ENCODE results near the gene NANOGP8.

NANOGP8 gene

DNA sequence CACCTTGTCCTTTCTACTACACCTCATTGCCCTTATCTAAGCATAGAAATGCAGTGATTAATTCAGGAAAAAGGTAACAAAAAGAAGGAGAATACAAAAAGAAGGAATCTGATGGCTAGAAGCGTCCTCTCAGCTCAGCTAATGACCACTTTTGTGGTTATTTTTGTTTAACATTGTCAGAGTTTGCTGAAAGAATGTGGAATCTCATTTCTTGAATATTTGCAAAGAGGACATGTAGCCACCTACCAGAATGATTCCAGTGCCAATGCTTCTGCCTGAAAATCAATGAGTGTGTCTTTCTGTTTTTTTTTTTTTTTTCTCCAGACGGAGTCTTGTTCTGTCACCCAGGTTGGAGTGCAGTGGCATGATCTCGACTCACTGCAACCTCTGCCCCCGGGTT lies 24.5 kb downstream of the NANOGP8 start:
- Histone ChIP-seq H3K27ac (no peak overlapping the region), H3K36me3 (no peaks in the 10 kb centered on the region), H3K4me3 (ENCODE audit: low read depth, low read length) (no peak overlapping the region), H3K27me3 (ENCODE audit: insufficient read depth, low read depth, severe bottlenecking) (no peaks in the 10 kb centered on the region), H3K9me3 (ENCODE audit: severe bottlenecking) (no peaks in the 10 kb centered on the region)
- TF ChIP-seq, protein P1, sequence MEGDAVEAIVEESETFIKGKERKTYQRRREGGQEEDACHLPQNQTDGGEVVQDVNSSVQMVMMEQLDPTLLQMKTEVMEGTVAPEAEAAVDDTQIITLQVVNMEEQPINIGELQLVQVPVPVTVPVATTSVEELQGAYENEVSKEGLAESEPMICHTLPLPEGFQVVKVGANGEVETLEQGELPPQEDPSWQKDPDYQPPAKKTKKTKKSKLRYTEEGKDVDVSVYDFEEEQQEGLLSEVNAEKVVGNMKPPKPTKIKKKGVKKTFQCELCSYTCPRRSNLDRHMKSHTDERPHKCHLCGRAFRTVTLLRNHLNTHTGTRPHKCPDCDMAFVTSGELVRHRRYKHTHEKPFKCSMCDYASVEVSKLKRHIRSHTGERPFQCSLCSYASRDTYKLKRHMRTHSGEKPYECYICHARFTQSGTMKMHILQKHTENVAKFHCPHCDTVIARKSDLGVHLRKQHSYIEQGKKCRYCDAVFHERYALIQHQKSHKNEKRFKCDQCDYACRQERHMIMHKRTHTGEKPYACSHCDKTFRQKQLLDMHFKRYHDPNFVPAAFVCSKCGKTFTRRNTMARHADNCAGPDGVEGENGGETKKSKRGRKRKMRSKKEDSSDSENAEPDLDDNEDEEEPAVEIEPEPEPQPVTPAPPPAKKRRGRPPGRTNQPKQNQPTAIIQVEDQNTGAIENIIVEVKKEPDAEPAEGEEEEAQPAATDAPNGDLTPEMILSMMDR (IDR thresholded peaks at IDR 0.05; ENCODE audit: low read depth, low read length), result no peak
- no peak for DNase-seq

DNA sequence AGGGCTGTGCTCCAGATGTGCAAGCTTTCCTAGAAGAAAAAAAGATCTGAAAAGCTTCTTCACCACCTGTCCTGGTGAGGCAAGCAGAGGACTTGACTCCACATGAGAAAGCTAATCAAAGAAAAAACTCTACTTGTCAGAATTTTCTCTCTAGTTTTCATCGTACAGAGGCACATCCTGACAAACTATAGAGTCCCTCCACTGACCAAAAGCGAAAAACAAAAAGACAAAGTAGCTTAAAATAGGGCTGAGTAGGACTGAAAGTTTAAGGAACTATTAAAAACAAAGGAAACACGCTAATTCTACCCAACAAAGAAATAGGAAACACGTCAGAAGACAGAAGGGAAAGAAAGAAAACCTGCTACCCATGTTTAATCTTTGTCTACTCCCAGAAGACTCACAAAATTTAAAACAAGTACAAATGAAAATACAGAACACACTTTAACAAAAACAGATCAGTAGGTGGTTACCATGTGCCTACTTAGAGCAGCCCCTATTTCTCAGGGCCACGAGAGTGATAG lies 26.5 kb downstream of the NANOGP8 start:
- Histone ChIP-seq H3K36me3 (no peaks in the 10 kb centered on the region), H3K9me3 (ENCODE audit: severe bottlenecking) (no peaks in the 10 kb centered on the region), H3K27me3 (ENCODE audit: insufficient read depth, low read depth, severe bottlenecking) (no peaks in the 10 kb centered on the region), H3K27ac (no peak overlapping the region), H3K4me3 (ENCODE audit: low read depth, low read length) (no peak overlapping the region)
- TF ChIP-seq, protein P1 (IDR thresholded peaks at IDR 0.05; ENCODE audit: low read depth, low read length), result no peak
- no peak for DNase-seq

DNA sequence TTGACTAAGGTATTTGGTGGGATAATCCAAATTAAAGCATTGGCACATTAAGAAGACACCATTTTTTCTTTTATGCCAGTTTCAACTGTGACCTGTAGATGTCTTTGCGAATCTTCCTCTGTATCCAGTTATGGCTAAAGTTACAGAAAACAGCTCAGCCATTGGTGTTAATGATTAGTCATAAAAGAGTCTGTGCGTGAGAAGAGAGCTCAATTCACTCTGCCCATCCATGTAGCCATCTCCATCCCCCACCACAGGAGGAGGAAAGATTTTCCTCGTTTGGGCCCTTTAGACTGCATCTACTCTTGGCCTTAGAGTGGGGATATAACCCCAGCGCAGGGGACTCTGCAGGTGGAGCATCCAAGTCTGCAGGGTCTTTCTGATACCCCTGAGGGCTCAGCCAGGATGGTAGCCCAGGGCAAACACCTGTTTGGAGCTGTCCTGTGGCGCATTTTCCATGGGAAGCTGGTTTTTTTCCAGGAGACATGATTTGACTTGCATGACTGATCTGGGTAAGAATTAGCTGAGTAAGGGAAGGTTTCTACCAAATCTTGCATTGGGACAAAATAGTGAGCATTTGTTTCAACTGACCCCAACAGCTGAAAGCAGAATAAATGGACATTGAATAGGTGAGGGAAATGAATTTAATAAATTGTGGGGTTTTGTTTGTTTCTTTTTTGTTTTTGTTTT lies 29.5 kb downstream of the NANOGP8 start:
- H3K9me3 ChIP-seq (ENCODE audit: severe bottlenecking), result no peaks in the 10 kb centered on the region
- DNase-seq, result no peak
- no peak overlapping the region for H3K27ac ChIP-seq
- TF ChIP-seq, protein P1 (IDR thresholded peaks at IDR 0.05; ENCODE audit: low read depth, low read length), result no peak
- no peaks in the 10 kb centered on the region for H3K27me3 ChIP-seq (ENCODE audit: insufficient read depth, low read depth, severe bottlenecking)
- no peaks in the 10 kb centered on the region for H3K36me3 ChIP-seq
- no peak overlapping the region for H3K4me3 ChIP-seq (ENCODE audit: low read depth, low read length)

DNA sequence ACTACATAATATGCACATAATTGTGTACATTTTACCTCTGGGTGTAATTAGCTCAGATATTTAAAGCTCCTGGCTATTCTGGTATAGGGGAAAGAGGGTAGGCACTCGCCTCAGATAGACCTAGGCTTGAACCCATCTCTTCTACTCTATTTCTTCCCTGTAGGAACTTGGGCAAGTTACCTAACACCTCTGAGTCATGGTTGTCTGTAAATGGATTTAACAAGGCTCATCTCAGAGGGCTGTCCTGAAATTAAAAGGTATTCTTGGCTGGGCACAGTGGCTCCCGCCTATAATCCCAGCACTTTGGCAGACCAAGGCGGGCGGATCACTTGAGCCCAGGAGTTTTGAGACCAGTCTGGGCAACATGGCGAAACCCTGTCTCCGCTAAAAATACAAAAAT lies 30.7 kb downstream of the NANOGP8 start:
- no peak for DNase-seq
- Histone ChIP-seq H3K4me3 (ENCODE audit: low read depth, low read length) (no peak overlapping the region), H3K27ac (no peak overlapping the region), H3K9me3 (ENCODE audit: severe bottlenecking) (no peaks in the 10 kb centered on the region), H3K27me3 (ENCODE audit: insufficient read depth, low read depth, severe bottlenecking) (no peaks in the 10 kb centered on the region), H3K36me3 (no peaks in the 10 kb centered on the region)
- TF ChIP-seq, protein P1 (IDR thresholded peaks at IDR 0.05; ENCODE audit: low read depth, low read length), result no peak

DNA sequence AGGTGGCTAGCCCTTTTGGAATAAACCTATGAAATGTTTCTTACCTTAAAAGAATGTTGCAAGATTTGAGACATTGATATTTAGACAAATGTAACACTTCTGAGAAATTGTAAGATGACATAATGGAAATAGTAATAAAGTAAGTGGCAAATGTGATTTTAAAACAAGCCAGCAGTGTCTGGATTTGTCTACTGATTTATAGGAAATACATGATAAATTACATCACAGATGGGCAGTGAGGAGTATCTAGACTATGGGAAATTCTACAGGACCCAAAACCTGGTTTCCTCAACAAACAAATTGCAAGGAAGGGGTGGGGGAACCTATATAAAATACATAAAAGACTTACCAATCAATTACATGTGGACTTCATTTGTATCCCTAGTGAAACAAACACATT lies 37.1 kb downstream of the NANOGP8 start:
- Histone ChIP-seq H3K27me3 (ENCODE audit: insufficient read depth, low read depth, severe bottlenecking) (no peaks in the 10 kb centered on the region), H3K36me3 (no peaks in the 10 kb centered on the region), H3K9me3 (ENCODE audit: severe bottlenecking) (no peaks in the 10 kb centered on the region), H3K27ac (no peak overlapping the region), H3K4me3 (ENCODE audit: low read depth, low read length) (no peak overlapping the region)
- TF ChIP-seq, protein P1 (IDR thresholded peaks at IDR 0.05; ENCODE audit: low read depth, low read length), result no peak
- no peak for DNase-seq

DNA sequence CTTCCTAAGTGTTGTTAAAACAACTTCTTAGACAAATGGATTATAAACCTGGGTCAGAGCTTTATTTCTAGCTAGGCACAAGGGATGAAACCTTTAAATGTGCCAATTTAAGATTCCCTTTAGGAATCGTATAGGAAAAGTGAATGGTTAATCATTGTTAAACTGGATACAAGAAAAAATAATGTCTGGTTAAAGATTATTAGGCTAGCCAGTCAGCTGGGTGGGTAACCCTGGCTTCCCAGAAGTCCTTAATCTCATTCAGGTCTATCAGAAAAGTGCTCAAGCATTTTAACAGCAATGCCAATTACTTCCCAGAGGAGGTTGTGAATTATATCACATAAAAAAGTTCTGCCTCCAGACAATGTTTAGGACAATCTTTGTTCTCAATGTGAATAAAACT lies 37.6 kb downstream of the NANOGP8 start:
- H3K9me3 ChIP-seq (ENCODE audit: severe bottlenecking), result no peaks in the 10 kb centered on the region
- no peaks in the 10 kb centered on the region for H3K27me3 ChIP-seq (ENCODE audit: insufficient read depth, low read depth, severe bottlenecking)
- H3K27ac ChIP-seq, result no peak overlapping the region
- H3K4me3 ChIP-seq (ENCODE audit: low read depth, low read length), result no peak overlapping the region
- no peaks in the 10 kb centered on the region for H3K36me3 ChIP-seq
- TF ChIP-seq, protein P1 (IDR thresholded peaks at IDR 0.05; ENCODE audit: low read depth, low read length), result no peak
- no peak for DNase-seq

All from WERI-Rb-1 (cell line).